Prostate gland (tissue), 2 donors: ENCODE measurements around the gene TMEM117. TPM values are rescaled to one million over a fixed set of nuclear protein-coding genes. Genes with fewer than 3 reads are reported as not detected.
"Not testable (repeated sequence)": the region's sequence is repeated elsewhere in the genome, so short reads cannot be mapped to it uniquely, and the experiment has no call there.

ENCODE experiments used
- DNase-seq: peaks from one replicate; pipeline ENCODE4 v3.0.0-alpha.2; 2019; ENCODE audit warnings: low spot score
- H3K27ac ChIP-seq, 2 donors: fragments of 200-600 bp; sonication (generic); 2 replicates each; pipeline ENCODE4 v1.5.1; 2017 to 2019
- H3K27me3 ChIP-seq: fragments of 200-600 bp; sonication (generic); replicated peaks from 2 replicates; pipeline ENCODE4 v1.5.1; 2019; ENCODE audit not compliant: insufficient read depth
- H3K36me3 ChIP-seq, 2 donors: fragments of 200-600 bp; sonication (generic); 1 replicate in 1 of 2; 2 replicates in 1 of 2; pipeline versions ENCODE4 v1.5.1 to v1.8.1; 2017 to 2019
- H3K4me1 ChIP-seq: fragments of 200-600 bp; sonication (generic); replicated peaks from 2 replicates; pipeline ENCODE4 v1.5.1; 2019
- H3K4me3 ChIP-seq, 2 donors: fragments of 200-600 bp; sonication (generic); 2 replicates each; pipeline ENCODE4 v1.5.1; 2017 to 2019
- H3K9me3 ChIP-seq: fragments of 200-600 bp; sonication (generic); 2 replicates; pipeline ENCODE4 v1.5.1; 2017
- CTCF ChIP-seq, 4 experiments: fragments of 200-600 bp in 2 of 4; fragments of 450-650 bp in 2 of 4; sonication (generic) in 2 of 4; IDR thresholded peaks; 1 replicate in 3 of 4; 2 replicates in 1 of 4; pipeline ENCODE4 v1.5.1; 2016 to 2019; ENCODE audit warnings: antibody characterized with exemption in 4 of 4, mild to moderate bottlenecking in 2 of 4, moderate library complexity in 2 of 4
- POLR2A ChIP-seq: fragments of 450-650 bp; IDR thresholded peaks from one replicate; pipeline ENCODE4 v1.6.1; 2016; ENCODE audit warnings: antibody characterized with exemption, mild to moderate bottlenecking
- POLR2AphosphoS5 ChIP-seq: sonication (generic); formaldehyde crosslinking; IDR thresholded peaks from one replicate; pipeline ENCODE4 v1.6.1; 2017; ENCODE audit warnings: antibody characterized with exemption
- WGBS: methylation state at CpG from one replicate; pipeline ENCODE4 v1.1.5; 2018; 5-methylcytosine and 5-hydroxymethylcytosine counted together
- intact Hi-C: fragments of 100-400 bp; cut with DNase I; formaldehyde crosslinking; loops from one replicate; pipeline ENCODE4 v1.14.2; 2022
- total RNA-seq, 2 donors: library from RNA; depleted of rRNA; stranded (reverse); fragments of >200 nt; gene quantifications; one replicate each; pipeline ENCODE4 v1.1.0, GENCODE V29; 2016

Gene TMEM117
- total RNA-seq, 2 donors from 2014 or later, result 15.5 to 26.5 TPM

DNA sequence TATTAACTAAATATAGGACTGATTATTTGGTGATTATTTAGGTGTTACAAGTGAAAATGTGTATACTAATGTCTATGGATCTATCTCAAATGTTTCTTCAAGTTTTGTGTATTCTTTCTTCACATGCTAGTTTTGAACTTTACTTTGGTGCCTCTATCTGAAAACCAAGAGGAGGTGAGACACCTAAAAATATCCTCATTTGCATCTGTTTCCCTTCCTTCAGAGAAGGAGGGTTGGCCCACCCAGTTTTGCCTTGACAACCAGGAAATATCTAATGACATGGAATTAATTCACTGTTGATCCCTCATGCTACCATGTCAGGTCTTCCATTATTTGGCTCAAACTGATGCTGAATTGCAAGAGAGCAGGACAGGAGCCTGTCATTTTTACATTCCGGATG lies 539.8 kb downstream of the TMEM117 start:
- Histone ChIP-seq H3K4me1 (no peaks in the 10 kb centered on the region), H3K9me3 (no peaks in the 10 kb centered on the region), H3K27me3 (no peaks in the 10 kb centered on the region), H3K27ac (no peak overlapping the region), H3K36me3 (no peaks in the 10 kb centered on the region), H3K4me3 (no peak overlapping the region)
- TF ChIP-seq POLR2AphosphoS5 (no peak), POLR2A (no peak), CTCF (IDR thresholded peaks at IDR 0.05) (no peak)
- 91% methylated on average over 1 of the region's 1 CpG for WGBS
- intact Hi-C loops, result no loop called here
- no peak for DNase-seq

GRCh38 chr12:44377443-44378187 lies 541.7 kb downstream of the TMEM117 start:
- Histone ChIP-seq H3K36me3 (no peaks in the 10 kb centered on the region), H3K9me3 (no peaks in the 10 kb centered on the region), H3K4me1 (no peaks in the 10 kb centered on the region), H3K27me3 (no peaks in the 10 kb centered on the region), H3K4me3 (no peak overlapping the region), H3K27ac (no peak overlapping the region)
- 41% methylated on average over 5 of the region's 5 CpGs for WGBS
- no peak for DNase-seq
- TF ChIP-seq CTCF (IDR thresholded peaks at IDR 0.05), result no peak
- TF ChIP-seq POLR2AphosphoS5, result no peak
- no peak for TF ChIP-seq POLR2A
- intact Hi-C loops, result no loop called here

GRCh38 chr12:44379113-44379512 lies 543.2 kb downstream of the TMEM117 start:
- H3K27ac ChIP-seq, H3K9me3 ChIP-seq, H3K36me3 ChIP-seq, H3K4me1 ChIP-seq, DNase-seq, H3K27me3 ChIP-seq, H3K4me3 ChIP-seq, intact Hi-C loops: not testable (repeated sequence)

- H3K36me3 ChIP-seq, result no peaks in the 10 kb centered on the region
- no peaks in the 10 kb centered on the region for H3K9me3 ChIP-seq
- intact Hi-C loops, result no loop called here
- no peaks in the 10 kb centered on the region for H3K27me3 ChIP-seq
- H3K4me3 ChIP-seq, result no peak overlapping the region
- no peak overlapping the region for H3K27ac ChIP-seq
- no peak for DNase-seq
- WGBS, result 44% methylated on average over 3 of the region's 3 CpGs
- TF ChIP-seq POLR2AphosphoS5 (no peak), POLR2A (no peak), CTCF (IDR thresholded peaks at IDR 0.05) (no peak)
- H3K4me1 ChIP-seq, result no peaks in the 10 kb centered on the region
Measured at GRCh38 chr12:44379831-44380230, 544.0 kb downstream of the TMEM117 start.

- Histone ChIP-seq H3K4me3 (no peak overlapping the region), H3K9me3 (no peaks in the 10 kb centered on the region), H3K4me1 (no peaks in the 10 kb centered on the region), H3K36me3 (no peaks in the 10 kb centered on the region), H3K27me3 (no peaks in the 10 kb centered on the region), H3K27ac (no peak overlapping the region)
- no peak for TF ChIP-seq POLR2A
- no peak for TF ChIP-seq CTCF (IDR thresholded peaks at IDR 0.05)
- no peak for TF ChIP-seq POLR2AphosphoS5
- intact Hi-C loops, result no loop called here
- DNase-seq, result no peak
Measured at GRCh38 chr12:44380861-44381260, 545.0 kb downstream of the TMEM117 start.
